Activated naive CD4-positive, alpha-beta T cell treated with anti-CD3 and anti-CD28 coated beads for 36 hours (primary cell): ENCODE data around the gene ZNF277. TPM values are rescaled to one million over a fixed set of nuclear protein-coding genes. Genes with fewer than 3 reads are reported as not detected.

Experiments
- CTCF ChIA-PET: fragments of 350-600 bp; sonication (Branson Sonifier 250); formaldehyde crosslinking; loops from one replicate; lab custom pipeline; 2021; ENCODE audit warnings: antibody characterized with exemption; lab: Charles Lee
- DNase-seq: peaks from one replicate; pipeline ENCODE4 v3.0.0-alpha.2; 2020
- H3K27ac Mint-ChIP-seq: one replicate; pipeline ENCODE4 v1.8.0; 2021; ENCODE audit warnings: mild to moderate bottlenecking, mixed read lengths
- H3K27me3 Mint-ChIP-seq: one replicate; pipeline ENCODE4 v1.8.0; 2021; ENCODE audit warnings: low read depth, mixed read lengths
- H3K36me3 Mint-ChIP-seq: one replicate; pipeline ENCODE4 v1.8.0; 2021; ENCODE audit warnings: low read depth, mixed read lengths
- H3K4me1 Mint-ChIP-seq: one replicate; pipeline ENCODE4 v1.8.0; 2021; ENCODE audit warnings: low read depth, mixed read lengths
- H3K4me3 Mint-ChIP-seq: one replicate; pipeline ENCODE4 v1.8.0; 2021; ENCODE audit warnings: mild to moderate bottlenecking, moderate library complexity, mixed read lengths
- H3K9me3 Mint-ChIP-seq: one replicate; pipeline ENCODE4 v1.8.0; 2021; ENCODE audit warnings: mixed read lengths
- intact Hi-C: fragments of 100-400 bp; cut with micrococcal nuclease; formaldehyde crosslinking; loops from one replicate; pipeline ENCODE4 v1.15.1; 2023
- total RNA-seq, 2 experiments: library from RNA; stranded (reverse); gene quantifications; one replicate each; pipeline ENCODE4 v1.2.3, GENCODE V29; 2021

The ZNF277 gene
- total RNA-seq, 2 experiments from 2014 or later: 27.0 to 28.2 TPM

DNA sequence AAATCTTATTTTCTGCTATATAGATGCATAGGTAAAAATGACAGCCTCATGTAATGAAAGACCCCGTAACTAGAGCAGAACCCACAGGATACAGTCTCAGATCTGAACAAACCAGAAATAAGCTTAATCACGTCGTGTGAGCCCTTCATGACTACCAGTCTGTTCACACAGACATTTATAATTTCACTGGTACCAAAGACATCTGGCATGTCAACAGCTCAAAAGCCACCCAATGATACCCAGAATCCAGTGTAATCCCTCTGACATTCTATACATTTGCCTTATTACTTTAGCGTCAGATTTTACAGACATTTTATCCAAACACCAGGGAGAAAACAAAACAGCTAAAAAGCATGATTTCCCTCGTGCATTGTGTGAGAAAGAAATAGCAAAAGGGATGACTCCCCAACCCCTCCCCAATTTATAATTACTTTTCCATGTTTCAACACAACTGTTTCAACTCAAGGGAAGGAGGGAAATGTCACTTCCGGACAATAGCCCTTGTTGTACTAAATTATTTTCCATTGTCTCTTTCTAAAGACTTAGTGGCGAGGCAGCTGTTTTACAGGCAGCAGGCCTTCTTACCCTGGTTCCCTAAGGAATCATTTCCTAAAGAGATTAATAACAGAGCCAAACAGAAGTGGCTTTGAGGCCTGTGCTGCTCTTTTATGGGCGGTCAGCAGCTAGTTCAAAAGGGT is 33.5 kb upstream of the ZNF277 start:
- CTCF ChIA-PET: no interaction called here
- H3K36me3 Mint-ChIP-seq: no peaks in the 10 kb centered on the region
- H3K9me3 Mint-ChIP-seq: no peaks in the 10 kb centered on the region
- intact Hi-C loops: no loop called here
- H3K27me3 Mint-ChIP-seq: peaks cover 22% of the 10 kb centered on the region
- no peak for DNase-seq
- no peaks in the 10 kb centered on the region for H3K4me1 Mint-ChIP-seq
- H3K27ac Mint-ChIP-seq: no peak overlapping the region
- H3K4me3 Mint-ChIP-seq: no peak overlapping the region

DNA sequence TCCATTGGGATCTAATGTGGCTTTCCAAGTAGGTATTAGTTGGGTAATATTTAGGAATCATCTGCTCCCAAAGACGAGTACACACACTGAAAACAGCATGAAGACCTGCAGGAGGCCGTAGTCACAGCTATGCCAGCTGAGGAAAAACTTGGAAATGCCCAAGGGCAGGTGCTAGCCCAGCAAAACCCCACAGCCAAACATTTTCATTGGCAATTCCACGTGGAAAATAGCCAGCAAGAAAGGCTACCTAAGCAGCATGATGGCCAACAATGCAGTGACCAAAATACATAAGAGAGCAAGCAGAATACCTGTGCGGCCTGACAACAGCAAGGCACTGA is 33.0 kb upstream of the ZNF277 start:
- intact Hi-C loops: no loop called here
- CTCF ChIA-PET: no interaction called here
- no peaks in the 10 kb centered on the region for H3K36me3 Mint-ChIP-seq
- no peak for DNase-seq
- H3K27me3 Mint-ChIP-seq: peaks cover 26% of the 10 kb centered on the region
- H3K9me3 Mint-ChIP-seq: no peaks in the 10 kb centered on the region
- no peak overlapping the region for H3K27ac Mint-ChIP-seq
- H3K4me3 Mint-ChIP-seq: no peak overlapping the region
- no peaks in the 10 kb centered on the region for H3K4me1 Mint-ChIP-seq

DNA sequence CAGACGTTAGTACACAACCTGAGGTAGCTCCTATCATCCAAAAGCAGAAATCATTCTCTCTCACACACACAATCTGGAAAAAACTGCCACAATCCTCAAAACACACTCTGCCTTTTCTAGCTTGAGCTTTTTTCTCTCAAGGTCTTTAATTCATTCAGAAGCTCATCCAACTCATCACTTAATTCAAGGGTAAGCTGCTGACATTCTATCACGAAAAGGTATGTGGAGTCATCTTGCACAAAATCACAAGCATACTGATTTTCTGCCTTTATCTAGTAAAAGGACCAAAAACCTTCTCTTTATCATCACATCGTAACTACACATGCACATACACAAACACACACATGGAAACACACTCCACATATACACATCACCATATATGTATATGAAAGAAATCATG is 32.3 kb upstream of the ZNF277 start:
- CTCF ChIA-PET: no interaction called here
- no peak for DNase-seq
- Mint-ChIP-seq H3K9me3 (no peaks in the 10 kb centered on the region), H3K36me3 (no peaks in the 10 kb centered on the region), H3K4me3 (no peak overlapping the region), H3K4me1 (no peaks in the 10 kb centered on the region), H3K27me3 (peaks cover 24% of the 10 kb centered on the region), H3K27ac (no peak overlapping the region)
- intact Hi-C loops: no loop called here

DNA sequence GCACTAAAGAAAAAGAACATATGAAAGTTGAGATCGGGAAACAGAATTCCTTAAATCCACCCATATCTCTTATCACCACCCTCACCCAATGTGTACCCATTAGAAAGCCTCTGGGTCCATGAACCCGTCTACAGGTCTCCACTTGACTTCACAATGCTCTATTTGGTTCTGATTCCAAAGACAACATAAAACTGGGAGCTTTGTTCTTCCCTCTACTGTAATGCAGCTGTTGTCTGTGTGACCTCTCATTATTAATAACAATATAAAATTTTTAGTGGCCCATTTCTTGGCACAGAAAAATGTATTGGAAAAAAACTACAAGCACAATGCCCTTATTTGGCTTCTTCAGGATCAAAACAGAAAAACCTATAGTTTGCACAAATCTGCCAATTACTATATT is 30.3 kb upstream of the ZNF277 start:
- H3K4me3 Mint-ChIP-seq: no peak overlapping the region
- intact Hi-C loops: no loop called here
- peaks cover 24% of the 10 kb centered on the region for H3K27me3 Mint-ChIP-seq
- no peak for DNase-seq
- no peaks in the 10 kb centered on the region for H3K9me3 Mint-ChIP-seq
- H3K36me3 Mint-ChIP-seq: no peaks in the 10 kb centered on the region
- CTCF ChIA-PET: no interaction called here
- H3K27ac Mint-ChIP-seq: no peak overlapping the region
- H3K4me1 Mint-ChIP-seq: no peaks in the 10 kb centered on the region

DNA sequence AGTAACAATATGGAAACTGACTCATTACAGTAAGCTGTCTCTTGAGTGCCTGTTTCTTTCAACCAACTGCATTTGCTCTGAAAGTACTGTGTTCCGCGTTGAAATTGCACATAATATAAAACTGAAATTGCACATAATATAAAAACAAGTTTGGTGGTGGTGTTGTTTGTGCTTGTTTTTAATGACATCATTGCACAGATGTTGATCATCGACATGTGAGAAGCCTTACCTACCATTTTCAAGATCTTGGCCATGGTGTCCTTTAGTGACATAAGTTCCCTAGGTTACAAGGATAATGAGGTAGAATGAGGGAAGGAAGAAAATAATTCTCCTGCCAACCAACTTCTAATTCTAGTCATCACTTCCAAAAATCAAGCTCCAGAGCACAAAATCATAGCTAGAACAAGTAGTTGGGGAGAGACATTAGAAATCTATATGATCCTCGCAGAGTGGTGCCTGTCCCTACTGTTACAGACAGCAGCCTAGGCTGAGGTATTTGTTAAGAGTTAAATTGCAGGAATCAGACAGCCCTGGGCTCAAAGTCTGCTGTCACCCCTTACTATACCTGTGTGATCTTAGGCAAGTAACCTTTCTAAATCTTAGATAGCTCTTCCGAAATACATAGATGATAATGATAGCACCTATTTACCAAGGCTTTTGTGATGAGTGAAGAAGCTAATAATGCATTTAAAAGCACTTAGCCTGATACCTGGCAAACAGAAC is 29.6 kb upstream of the ZNF277 start:
- no peak overlapping the region for H3K4me3 Mint-ChIP-seq
- CTCF ChIA-PET: interaction anchor here (1.3 kb wide), 1 partner anchor 11 kb away, joined by 3 read pairs; no protein-coding TSS in a partner anchor
- H3K4me1 Mint-ChIP-seq: no peaks in the 10 kb centered on the region
- H3K36me3 Mint-ChIP-seq: no peaks in the 10 kb centered on the region
- H3K27ac Mint-ChIP-seq: no peak overlapping the region
- H3K9me3 Mint-ChIP-seq: no peaks in the 10 kb centered on the region
- peaks cover 24% of the 10 kb centered on the region for H3K27me3 Mint-ChIP-seq
- intact Hi-C loops: no loop called here
- no peak for DNase-seq

DNA sequence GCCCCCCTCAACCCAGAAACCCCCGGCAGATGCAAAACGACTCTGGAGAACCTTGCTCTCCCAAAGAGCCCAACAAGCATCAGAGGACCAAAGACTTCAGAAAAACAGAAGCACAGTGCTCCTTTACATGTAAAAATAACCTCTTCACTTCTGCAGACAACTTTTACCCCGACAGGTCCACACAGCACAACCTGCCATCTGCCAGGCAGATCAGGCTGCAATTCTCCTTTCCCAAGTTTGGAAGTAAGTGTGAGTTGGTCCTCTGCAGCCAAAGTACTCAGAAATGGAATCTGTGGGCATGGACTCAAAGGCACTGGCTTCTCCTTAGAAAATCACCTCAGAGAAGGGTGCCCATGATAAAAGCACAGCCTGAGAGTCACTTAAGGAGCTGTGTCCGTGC is 26.3 kb upstream of the ZNF277 start:
- CTCF ChIA-PET: no interaction called here
- no peaks in the 10 kb centered on the region for H3K36me3 Mint-ChIP-seq
- H3K27ac Mint-ChIP-seq: no peak overlapping the region
- no peaks in the 10 kb centered on the region for H3K4me1 Mint-ChIP-seq
- H3K4me3 Mint-ChIP-seq: no peak overlapping the region
- H3K9me3 Mint-ChIP-seq: no peaks in the 10 kb centered on the region
- intact Hi-C loops: no loop called here
- no peak for DNase-seq
- peaks cover 19% of the 10 kb centered on the region for H3K27me3 Mint-ChIP-seq

DNA sequence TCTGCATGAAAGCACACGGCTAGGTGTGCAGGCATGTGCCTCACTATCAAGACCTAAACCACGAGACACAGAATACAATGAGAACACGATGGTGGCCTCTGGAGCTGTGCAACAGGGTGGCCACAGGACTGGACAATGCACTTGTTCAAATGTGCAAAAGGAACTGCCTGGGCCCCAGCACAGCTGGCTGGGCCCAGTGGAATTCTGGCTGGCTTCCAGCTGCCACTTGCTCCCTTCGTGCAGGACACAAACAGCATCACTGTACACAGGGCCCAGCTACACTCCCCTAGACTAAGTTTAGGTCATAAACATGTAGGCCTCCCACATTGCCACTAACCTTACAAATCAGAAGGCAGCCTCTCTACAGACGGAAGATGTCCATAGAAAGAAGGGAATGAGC is 23.7 kb upstream of the ZNF277 start:
- Mint-ChIP-seq H3K9me3 (no peaks in the 10 kb centered on the region), H3K27ac (no peak overlapping the region), H3K4me3 (no peak overlapping the region), H3K27me3 (peaks cover 6% of the 10 kb centered on the region), H3K4me1 (no peaks in the 10 kb centered on the region), H3K36me3 (no peaks in the 10 kb centered on the region)
- intact Hi-C loops: no loop called here
- CTCF ChIA-PET: no interaction called here
- DNase-seq: no peak

DNA sequence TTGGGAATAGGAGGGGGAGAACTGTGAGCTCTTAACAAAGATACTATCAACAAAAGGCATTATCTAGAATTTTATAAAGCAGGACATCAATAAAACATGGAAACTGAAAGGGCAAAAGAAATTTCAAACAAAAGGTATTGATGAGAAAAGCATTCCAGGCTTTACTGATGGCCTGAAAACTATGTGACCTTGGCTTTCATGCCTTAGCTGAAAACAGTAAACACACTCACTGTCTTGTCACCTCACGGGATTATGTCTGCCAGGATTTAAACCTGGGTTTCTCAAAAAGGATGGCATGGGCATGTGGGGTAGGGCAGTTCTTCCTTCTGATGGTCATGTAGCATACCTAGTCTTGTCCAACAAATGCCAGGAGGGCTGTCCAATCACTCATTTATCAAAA is 23.2 kb upstream of the ZNF277 start:
- no peaks in the 10 kb centered on the region for H3K9me3 Mint-ChIP-seq
- no peak overlapping the region for H3K27ac Mint-ChIP-seq
- peaks cover under 1% of the 10 kb centered on the region for H3K27me3 Mint-ChIP-seq
- DNase-seq: no peak
- intact Hi-C loops: no loop called here
- no peaks in the 10 kb centered on the region for H3K4me1 Mint-ChIP-seq
- CTCF ChIA-PET: no interaction called here
- no peak overlapping the region for H3K4me3 Mint-ChIP-seq
- H3K36me3 Mint-ChIP-seq: no peaks in the 10 kb centered on the region

DNA sequence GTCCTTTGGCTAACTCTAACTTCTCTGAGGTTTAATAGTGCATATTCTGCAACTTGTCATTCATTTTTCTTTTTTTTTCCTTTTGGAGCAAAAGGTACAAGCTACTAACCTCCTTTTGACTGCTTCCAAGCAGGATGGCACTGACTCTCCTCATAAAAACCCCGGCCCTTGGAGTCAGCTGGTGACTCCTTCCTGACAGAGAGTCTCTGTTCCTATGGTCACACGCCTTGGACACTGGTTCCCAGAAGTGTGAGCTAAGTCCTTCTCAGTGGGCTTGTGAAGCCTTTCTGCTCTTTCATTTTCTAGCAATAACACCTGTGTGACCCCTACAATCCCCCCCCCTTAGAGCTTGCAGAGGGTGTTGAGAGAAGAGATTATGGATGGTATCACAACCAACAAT is 22.0 kb upstream of the ZNF277 start:
- Mint-ChIP-seq H3K27ac (no peak overlapping the region), H3K4me3 (no peak overlapping the region), H3K27me3 (no peaks in the 10 kb centered on the region), H3K4me1 (no peaks in the 10 kb centered on the region), H3K9me3 (no peaks in the 10 kb centered on the region), H3K36me3 (no peaks in the 10 kb centered on the region)
- intact Hi-C loops: no loop called here
- no peak for DNase-seq
- CTCF ChIA-PET: no interaction called here

DNA sequence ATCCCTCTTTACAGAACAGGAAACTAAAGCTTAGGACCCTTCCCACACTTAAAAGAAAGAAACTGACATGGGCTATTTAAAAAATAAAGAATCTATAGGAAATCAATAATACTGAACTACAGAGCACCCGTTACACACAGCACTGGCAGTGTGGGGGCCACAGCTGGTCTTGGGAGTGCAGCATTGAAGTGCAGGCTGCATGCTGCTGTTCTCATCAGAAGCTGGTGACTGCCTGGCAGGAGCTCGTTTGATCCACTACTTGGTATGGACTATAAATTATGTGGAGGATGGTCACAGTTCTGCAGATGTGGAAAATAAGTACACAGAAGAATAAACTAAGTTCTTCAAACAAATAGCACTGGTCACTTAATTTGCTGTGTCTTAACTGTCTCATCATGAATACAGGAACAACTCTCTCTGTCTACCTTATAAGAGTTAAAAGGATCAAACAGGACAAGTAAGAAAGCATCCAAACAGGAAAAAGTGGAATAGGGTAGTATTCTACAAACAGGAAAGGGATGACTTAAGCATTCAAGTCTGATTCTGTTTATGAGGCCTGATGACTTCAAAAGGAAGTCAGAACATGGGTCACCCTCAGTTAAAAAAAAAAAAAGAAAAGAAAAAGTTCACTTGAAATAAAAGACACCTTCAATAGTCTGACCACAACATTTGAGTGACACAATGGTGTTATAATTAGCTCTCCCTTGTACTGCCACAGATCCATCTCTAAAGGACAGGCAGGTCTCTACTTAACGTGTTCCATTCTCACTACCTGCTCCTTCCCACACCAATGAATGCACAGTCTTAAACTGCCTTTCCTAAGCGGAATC is 21.3 kb upstream of the ZNF277 start:
- no peaks in the 10 kb centered on the region for H3K36me3 Mint-ChIP-seq
- H3K9me3 Mint-ChIP-seq: no peaks in the 10 kb centered on the region
- H3K4me3 Mint-ChIP-seq: no peak overlapping the region
- CTCF ChIA-PET: no interaction called here
- no peaks in the 10 kb centered on the region for H3K27me3 Mint-ChIP-seq
- DNase-seq: no peak
- H3K4me1 Mint-ChIP-seq: no peaks in the 10 kb centered on the region
- no peak overlapping the region for H3K27ac Mint-ChIP-seq
- intact Hi-C loops: no loop called here

DNA sequence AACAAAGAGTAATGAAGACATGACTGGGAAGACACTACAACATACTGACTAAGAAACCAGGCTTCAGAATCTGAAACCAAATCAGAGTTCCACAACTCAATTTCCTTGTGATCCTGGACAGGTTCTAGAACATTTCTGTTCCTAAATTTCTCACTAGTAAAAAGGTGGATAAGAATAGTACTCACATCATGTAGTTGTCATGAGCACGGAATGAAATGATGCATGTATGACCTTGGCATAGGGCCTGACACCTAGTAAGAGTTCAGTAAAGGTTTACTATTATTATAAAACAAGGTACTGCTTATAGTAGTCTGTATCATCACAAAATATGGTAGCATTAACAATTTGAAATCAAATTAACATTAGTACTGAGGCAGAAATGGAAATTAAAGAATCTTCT is 20.2 kb upstream of the ZNF277 start:
- H3K27me3 Mint-ChIP-seq: peaks cover 5% of the 10 kb centered on the region
- no peaks in the 10 kb centered on the region for H3K4me1 Mint-ChIP-seq
- H3K36me3 Mint-ChIP-seq: no peaks in the 10 kb centered on the region
- no peak for DNase-seq
- no peak overlapping the region for H3K4me3 Mint-ChIP-seq
- intact Hi-C loops: no loop called here
- no peaks in the 10 kb centered on the region for H3K9me3 Mint-ChIP-seq
- CTCF ChIA-PET: no interaction called here
- H3K27ac Mint-ChIP-seq: no peak overlapping the region

DNA sequence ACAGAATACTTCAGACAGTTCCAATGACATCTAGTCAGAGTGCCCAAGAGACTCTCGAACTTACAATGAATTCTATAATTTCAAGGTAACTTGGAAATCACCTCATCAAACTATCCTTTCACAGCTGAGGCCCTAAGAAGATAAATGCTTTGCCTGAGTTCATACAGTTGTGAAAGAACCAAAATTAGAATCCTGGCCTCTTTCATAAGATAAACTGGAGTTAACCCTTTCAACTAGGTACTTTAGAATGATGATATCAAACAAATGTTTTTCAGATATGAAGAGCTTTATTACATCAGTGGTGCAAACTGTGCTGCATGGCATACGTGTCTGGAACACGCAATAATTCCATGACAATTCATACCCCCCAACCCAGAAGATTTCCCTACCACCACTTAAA is 18.2 kb upstream of the ZNF277 start:
- no peak overlapping the region for H3K4me3 Mint-ChIP-seq
- H3K9me3 Mint-ChIP-seq: no peaks in the 10 kb centered on the region
- no peaks in the 10 kb centered on the region for H3K36me3 Mint-ChIP-seq
- no peak overlapping the region for H3K27ac Mint-ChIP-seq
- CTCF ChIA-PET: interaction anchor here (0.9 kb wide), 1 partner anchor 11 kb away, joined by 3 read pairs; no protein-coding TSS in a partner anchor
- DNase-seq: no peak
- peaks cover 11% of the 10 kb centered on the region for H3K4me1 Mint-ChIP-seq
- intact Hi-C loops: no loop called here
- H3K27me3 Mint-ChIP-seq: peaks cover 5% of the 10 kb centered on the region
